Left ventricle myocardium superior (tissue), 1 donor: ENCODE data around the gene EEF1G. TPM values are rescaled to one million over a fixed set of nuclear protein-coding genes. Genes with fewer than 3 reads are reported as not detected.
"Not testable (repeated sequence)": the region's sequence is repeated elsewhere in the genome, so short reads cannot be mapped to it uniquely, and the experiment has no call there.

Experiments
- ATAC-seq: fragments of 200-7000 bp; cut with Tn5 transposase; one replicate; pipeline ENCODE4 v1.9.1; 2020; ENCODE audit warnings: mild to moderate bottlenecking, moderate library complexity
- DNase-seq: peaks from one replicate; pipeline ENCODE4 v3.0.0-alpha.2; 2020
- intact Hi-C: fragments of 100-400 bp; cut with micrococcal nuclease; formaldehyde crosslinking; loops from one replicate; pipeline ENCODE4 v1.11.0; 2022
- total RNA-seq: library from RNA; stranded (reverse); fragmentation: NEBNext Ultra II Directional; extraction: Animal tissue kit (Norgen Biotek cat#: 25700); gene quantifications from one replicate; pipeline ENCODE4 v1.2.1, GENCODE V29; 2021
- donor health status: DM: no; HTN: yes; CAD: no; lungs with severe emphysema.

Gene EEF1G
- total RNA-seq, 1 donor from 2014 or later, result 804 TPM

GRCh38 chr11:62585356-62585755, 11.7 kb upstream of the EEF1G start:
- intact Hi-C loops, ATAC-seq, DNase-seq: not testable (repeated sequence)

- intact Hi-C loops, DNase-seq, ATAC-seq: not testable (repeated sequence)
Measured at GRCh38 chr11:62581735-62582134, 8.0 kb upstream of the EEF1G start.

- no peak for ATAC-seq
- no peak for DNase-seq
- intact Hi-C loops, result no loop called here
Measured at GRCh38 chr11:62580959-62581715, 7.4 kb upstream of the EEF1G start.

- DNase-seq (no peak), ATAC-seq (no peak)
- intact Hi-C loops, result no loop called here
Measured at GRCh38 chr11:62579252-62579651, 5.6 kb upstream of the EEF1G start.

GRCh38 chr11:62578541-62578940, 4.8 kb upstream of the EEF1G start:
- DNase-seq (no peak), ATAC-seq (no peak)
- intact Hi-C loops, result no loop called here

GRCh38 chr11:62577046-62577714, 3.5 kb upstream of the EEF1G start:
- ATAC-seq, result no peak
- intact Hi-C loops, result no loop called here
- no peak for DNase-seq

DNA sequence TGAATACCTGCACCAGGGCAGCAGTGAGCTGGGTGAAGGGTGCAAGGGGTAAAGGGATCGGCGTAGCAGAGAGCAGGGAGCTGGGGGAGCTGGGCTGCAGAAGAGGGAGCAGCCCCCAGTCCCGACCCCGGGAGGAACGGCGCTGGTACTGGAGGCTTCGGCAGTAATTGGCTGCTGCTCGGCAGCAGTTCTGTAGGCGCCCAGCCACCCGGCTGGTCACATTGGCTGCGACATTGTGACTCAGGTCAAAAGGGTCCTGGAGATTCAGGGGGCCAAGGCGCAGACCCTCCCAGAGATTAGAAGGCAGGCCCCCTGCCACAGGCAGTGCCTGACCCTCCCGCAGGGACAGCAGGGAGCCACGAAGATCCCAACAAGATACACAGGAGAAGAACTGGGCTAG, 2.1 kb upstream of the EEF1G start:
- ATAC-seq, result no peak
- DNase-seq, result no peak
- intact Hi-C loops, result no loop called here

DNA sequence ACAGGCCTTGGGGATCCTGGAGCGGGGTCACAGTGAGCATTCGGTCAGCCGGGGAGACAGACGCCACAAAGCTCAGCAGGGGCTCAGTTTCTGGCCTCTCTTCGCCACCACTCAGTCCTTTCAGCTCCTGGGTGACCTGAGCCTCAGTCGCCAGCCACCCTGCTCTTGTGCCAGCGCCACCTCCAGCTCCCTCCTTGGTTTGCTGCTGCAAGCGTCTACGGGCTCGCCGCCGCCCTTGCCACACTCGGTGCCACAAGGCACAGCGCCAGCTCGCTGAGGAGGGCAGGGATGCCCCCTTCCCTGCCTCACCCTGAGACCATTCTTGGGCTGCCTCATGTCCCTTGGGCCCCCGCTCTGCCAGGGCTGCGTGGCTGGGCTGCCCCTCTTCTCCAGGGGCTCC, 1.5 kb upstream of the EEF1G start:
- ATAC-seq (no peak), DNase-seq (peak; percentile 48)
- intact Hi-C loops, result no loop called here

DNA sequence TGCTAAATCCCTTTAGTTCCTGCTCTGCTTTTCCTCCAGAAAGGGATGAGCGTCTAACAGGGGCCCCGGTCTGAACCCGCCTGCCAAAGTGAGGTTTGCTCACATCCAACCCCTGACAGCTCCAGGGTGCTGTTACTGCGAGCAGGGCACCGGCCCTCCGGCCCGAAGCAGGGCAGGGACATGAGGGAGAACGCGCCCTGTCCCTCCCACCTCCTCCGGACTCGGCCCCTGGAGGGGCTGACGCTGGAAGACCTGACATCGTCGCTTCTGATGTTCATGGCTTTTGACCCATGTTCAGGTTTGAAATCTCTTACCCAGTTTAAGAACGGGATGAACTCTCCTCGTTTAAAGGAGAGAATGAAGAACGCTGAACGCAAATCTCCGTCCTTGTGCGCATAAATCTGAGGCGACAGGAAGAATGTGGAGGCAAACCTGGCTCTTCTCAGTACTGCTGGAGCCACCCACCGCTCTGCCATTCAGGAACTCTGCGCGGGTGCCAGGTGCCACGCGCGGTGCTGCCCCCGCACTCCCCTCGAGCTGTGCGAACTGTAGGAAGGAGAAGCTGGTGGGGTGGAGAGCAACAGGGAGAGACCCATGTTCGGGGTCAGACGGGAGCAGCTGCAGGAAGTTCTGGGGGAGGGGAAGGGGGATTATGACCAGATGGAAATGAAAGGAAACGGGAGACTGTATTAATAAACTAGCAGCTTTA, 826 bp upstream of the EEF1G start:
- ATAC-seq (peak; percentile 26), DNase-seq (peak; percentile 60)
- intact Hi-C loops, result no loop called here

DNA sequence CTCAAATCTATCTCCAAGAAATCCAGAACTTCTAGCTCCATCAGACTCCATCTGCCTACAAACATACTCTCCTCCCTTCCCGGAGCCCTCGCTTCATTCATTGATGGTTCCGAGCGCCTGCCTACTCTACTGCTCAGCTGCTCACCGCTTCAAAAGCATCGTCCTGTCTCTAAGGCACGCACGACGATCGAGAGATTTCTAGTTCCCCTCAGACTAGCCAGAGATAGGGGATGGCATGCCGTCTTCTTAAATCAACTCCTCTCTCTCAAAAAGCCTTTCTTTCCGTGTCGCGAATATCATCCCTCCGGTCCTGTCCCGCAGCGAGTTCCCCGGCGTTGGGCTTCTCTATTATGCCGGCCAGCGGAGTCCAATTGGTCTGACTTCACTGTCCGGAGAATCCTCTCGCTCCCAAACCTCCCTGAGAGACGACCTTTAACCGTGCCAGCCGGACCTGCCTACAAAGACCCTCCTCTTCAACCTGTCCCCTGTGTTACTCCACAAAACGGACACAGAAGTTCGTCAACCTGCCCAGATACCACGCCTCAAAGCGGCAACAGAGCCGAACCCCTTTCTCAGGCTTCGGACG, 592 bp downstream of the EEF1G start:
- intact Hi-C loops, result no loop called here
- no peak for DNase-seq
- ATAC-seq, result peak; percentile 1

DNA sequence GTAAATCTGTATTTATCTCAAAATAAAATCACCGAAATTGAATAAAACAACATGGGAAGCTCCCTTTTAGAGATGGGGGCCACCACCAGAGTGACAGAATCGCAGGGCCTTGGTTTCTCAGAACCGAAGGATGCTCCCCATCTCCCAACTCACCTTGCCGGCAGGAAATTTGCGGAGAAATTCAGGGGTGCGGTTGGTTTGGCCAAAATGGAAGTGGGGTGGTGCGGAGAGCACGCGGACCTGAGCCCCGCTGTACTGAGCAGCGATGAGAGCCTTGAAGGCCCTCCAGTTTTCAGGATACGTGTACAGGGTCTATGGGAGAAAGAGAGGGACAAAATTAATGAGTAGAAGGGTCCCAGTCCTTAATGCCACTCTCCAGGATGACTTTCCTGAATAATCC, 1.3 kb downstream of the EEF1G start:
- DNase-seq (no peak), ATAC-seq (no peak)
- intact Hi-C loops, result no loop called here

- intact Hi-C loops, DNase-seq, ATAC-seq: not testable (repeated sequence)
Measured at GRCh38 chr11:62571493-62571892, 2.2 kb downstream of the EEF1G start.

- ATAC-seq, DNase-seq, intact Hi-C loops: not testable (repeated sequence)
Measured at GRCh38 chr11:62570903-62571302, 2.8 kb downstream of the EEF1G start.

- DNase-seq (peak; percentile 6), ATAC-seq (no peak)
- intact Hi-C loops, result no loop called here
Measured at GRCh38 chr11:62569611-62570010, 4.1 kb downstream of the EEF1G start.

DNA sequence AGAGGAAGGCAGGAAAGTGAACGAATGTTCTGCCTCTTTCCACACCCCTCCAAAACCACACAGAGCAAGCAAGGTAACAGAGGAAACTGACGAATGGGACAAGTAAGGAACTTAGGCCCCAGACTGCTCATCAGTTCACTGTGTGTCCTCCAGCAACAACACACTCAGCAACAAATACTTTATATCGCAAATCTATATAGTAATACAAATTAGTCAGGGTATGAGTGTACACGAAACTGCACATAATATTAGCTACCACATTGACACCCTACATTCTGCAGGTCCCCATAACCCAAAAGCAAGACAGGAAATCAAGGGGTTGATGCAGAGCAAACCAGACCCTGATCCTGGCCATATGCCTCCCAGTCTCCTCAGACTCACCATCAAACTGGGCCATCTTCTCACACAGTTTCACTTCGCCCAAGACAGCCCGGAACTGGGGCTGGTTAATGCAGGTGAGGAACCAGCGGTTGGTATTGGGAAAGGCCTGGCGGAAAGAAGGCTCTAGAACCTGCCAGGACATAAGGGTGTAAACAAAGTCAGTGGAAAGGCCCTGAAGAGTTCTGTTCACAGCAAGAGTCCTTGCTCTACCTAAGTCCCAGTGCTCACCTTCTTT, 6.6 kb downstream of the EEF1G start:
- DNase-seq (peak; percentile 8), ATAC-seq (no peak)
- intact Hi-C loops, result no loop called here

GRCh38 chr11:62566247-62566646, 7.4 kb downstream of the EEF1G start:
- ATAC-seq (no peak), DNase-seq (peak; percentile 6)
- intact Hi-C loops, result no loop called here

- no peak for ATAC-seq
- intact Hi-C loops, result no loop called here
Measured at GRCh38 chr11:62565100-62565802, 8.4 kb downstream of the EEF1G start.

DNA sequence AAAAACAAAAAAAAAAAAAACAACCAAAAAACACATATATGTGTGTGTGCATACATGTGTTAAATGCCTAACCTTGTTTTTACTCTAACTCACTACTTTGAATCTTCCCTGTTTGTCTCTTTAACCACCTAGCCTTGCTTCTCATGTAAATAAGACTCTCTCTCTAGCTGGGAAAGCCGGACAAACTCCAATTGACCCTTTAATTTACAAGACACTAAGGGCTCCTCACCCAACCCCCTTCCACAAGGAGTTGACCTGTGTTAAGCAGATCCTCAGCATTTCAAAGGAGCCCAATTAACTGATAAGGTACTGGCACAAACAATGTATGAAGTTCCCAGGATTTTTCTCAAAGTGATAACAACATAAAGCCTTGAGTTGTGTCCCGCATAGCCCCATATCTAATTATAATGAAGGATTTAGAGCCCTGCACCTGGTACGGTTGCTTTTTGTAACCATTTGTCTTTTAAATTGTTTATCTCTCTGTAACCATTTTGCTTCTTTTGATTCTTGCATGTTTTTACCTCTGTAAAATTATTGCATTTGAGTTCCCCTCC, 11.9 kb downstream of the EEF1G start:
- ATAC-seq, intact Hi-C loops, DNase-seq: not testable (repeated sequence)

More at GRCh38 chr11:62565100-62565802, 8.4 kb downstream of the EEF1G start:
- peak; percentile 5 for DNase-seq
